NCI-H2196 treated with DMSO at 0.1 percent for 48 hours (cell line): Measurements from ENCODE around the gene LRRFIP2.
"Not testable (repeated sequence)": the region's sequence is repeated elsewhere in the genome, so short reads cannot be mapped to it uniquely, and the experiment has no call there.

Experiments
- DNase-seq: peaks from one replicate; lab custom pipeline; 2025; ENCODE audit not compliant: unreplicated experiment; lab: John Stamatoyannopoulos, UW

Gene LRRFIP2, protein sequence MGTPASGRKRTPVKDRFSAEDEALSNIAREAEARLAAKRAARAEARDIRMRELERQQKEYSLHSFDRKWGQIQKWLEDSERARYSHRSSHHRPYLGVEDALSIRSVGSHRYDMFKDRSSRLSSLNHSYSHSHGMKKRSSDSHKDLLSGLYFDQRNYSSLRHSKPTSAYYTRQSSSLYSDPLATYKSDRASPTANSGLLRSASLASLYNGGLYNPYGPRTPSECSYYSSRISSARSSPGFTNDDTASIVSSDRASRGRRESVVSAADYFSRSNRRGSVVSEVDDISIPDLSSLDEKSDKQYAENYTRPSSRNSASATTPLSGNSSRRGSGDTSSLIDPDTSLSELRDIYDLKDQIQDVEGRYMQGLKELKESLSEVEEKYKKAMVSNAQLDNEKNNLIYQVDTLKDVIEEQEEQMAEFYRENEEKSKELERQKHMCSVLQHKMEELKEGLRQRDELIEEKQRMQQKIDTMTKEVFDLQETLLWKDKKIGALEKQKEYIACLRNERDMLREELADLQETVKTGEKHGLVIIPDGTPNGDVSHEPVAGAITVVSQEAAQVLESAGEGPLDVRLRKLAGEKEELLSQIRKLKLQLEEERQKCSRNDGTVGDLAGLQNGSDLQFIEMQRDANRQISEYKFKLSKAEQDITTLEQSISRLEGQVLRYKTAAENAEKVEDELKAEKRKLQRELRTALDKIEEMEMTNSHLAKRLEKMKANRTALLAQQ

DNA sequence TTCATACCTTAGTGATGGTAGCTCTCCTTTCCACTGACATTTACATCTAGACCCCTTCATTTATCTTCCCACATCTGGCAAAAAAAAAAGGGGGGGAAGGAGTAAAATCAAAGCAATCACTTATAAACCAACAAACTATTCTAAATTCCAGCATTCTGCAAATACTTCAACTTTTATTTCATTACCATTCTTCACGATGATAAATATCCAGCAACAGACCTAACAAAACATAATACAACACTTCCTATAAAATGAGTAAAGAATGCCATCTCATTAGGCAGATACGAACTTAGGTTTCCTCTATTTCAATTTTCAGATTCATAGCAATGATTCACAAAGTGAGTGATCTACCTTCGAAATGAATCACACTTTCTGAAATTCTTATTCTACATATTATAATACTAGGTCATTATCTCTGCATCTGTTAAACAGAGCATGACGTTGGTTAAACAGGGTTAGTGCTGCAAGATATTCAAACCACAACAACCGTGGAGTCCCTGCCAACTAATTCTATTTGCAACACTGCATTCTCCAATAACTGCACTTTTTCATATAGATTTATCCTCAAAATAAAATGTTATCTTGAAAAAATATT lies at the start of gene LRRFIP2:
Gene LRRFIP2 (minus strand): TSS at position 51 of the 595 bp plus-strand sequence. CDS start 25,599 bp downstream, outside the sequence.
- no peak for DNase-seq

DNA sequence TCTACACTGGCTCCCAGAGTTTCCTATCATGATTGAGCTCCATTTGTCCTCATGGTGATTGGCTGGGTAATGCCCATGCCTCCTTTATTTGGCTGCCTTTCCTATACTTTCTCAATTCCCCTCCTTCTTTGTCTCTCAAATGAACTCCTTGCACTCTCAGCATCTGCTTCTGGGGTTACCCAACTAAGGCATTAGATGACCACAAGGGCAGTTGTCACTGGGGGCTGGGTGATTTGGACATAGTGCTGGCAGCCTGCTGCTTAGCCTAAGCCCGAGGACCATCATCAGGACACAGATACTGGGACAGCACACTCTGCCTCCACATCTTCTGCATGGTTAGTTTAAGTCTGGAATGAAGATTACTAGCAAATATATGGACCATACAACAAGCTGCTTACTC lies 49.2 kb upstream of the LRRFIP2 start:
- DNase-seq, result no peak

DNA sequence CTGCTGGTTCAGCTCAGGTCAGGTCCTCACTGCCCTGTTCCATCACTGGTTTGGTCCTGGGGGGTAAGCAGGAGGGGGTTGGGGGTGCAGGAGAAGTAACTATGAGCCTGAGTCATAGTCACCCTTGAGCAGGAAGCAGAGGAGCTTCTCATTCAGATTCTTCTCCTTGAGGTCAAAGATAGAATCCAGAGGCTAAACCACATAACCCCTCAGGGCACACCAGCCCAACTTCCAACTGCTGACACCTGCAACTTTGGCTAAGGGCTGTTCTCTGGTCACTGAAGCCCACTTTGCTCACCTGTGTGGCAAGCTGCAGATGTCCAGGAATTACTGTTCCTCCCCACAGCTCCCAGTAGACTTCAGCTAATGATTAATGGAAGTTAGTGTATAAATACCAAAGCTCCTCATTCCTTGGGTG lies 48.8 kb upstream of the LRRFIP2 start:
- no peak for DNase-seq

DNA sequence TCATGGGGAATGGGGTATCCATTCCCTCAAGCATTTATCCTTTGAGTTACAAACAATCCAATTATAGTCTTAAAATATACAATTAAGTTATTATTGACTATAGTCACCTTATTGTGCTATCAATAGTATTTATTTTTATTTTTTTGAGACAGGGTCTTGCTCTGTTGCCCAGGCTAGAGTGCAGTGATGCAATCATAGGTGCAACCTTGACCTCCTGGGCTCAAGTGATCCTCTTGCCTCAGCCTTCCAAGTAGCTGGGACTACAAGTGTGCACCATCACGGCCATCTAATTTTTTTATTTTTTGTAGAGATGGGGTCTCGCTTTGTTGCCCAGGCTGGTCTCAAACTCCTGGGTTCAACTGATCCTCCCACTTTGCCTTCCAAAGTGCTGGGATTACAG lies 48.2 kb upstream of the LRRFIP2 start:
- not testable (repeated sequence) for DNase-seq

DNA sequence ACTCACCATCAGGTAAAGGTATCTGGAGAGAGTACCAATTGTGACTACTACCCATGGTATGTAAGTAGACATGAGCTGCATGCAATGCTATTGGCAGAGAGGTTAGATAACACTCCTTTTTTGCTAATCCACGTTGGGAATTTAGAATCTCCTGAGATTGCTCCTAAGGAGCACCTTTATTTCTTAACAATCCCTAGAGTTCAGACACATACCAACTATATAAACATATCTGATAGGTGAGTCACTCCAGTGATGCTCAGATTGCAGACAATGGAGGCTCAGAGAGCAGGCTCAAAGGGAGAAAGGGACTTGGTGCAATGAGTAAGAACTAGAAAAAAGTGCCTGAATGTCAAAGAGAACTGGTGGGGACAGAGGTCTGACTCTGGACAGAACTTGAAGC lies 47.0 kb upstream of the LRRFIP2 start:
- DNase-seq, result no peak

DNA sequence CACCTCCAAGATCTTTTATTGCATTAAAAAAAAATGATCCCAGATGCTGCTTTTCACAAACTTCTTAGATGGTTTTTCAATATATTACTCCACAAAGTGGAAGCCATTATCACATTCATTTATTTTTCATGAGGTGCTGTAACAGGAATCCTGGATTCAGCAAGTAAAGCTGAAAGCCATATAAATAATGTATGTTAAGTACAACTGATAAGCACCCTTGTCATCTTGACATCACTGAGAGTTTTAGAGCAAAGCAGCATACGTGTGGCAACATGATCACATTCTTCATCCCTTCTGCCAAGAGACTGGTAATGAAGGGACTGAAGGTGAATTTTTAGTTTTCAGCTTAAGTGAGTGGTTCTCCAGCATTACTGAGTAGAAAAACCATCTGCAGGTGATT lies 44.9 kb upstream of the LRRFIP2 start:
- no peak for DNase-seq

DNA sequence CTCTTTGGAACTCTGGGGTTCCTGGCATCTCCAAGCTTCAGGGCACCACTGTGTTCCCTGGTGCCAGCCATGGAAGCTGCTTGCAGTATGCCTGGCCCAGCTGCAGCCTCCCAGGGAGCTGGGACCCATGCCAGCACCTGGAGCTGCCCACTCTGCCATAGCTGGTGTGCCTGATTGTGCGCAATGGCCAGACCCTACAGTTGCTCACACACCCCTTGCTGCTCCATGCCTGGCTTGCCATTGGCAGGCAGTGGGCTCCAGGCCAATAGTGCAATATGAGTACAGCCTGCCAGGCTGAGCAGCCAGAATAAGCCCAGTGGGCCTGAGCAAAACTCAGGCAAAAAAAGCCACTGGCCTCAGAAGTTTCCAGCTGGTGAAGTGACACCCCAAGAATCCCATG lies 43.8 kb upstream of the LRRFIP2 start:
- DNase-seq, result no peak

DNA sequence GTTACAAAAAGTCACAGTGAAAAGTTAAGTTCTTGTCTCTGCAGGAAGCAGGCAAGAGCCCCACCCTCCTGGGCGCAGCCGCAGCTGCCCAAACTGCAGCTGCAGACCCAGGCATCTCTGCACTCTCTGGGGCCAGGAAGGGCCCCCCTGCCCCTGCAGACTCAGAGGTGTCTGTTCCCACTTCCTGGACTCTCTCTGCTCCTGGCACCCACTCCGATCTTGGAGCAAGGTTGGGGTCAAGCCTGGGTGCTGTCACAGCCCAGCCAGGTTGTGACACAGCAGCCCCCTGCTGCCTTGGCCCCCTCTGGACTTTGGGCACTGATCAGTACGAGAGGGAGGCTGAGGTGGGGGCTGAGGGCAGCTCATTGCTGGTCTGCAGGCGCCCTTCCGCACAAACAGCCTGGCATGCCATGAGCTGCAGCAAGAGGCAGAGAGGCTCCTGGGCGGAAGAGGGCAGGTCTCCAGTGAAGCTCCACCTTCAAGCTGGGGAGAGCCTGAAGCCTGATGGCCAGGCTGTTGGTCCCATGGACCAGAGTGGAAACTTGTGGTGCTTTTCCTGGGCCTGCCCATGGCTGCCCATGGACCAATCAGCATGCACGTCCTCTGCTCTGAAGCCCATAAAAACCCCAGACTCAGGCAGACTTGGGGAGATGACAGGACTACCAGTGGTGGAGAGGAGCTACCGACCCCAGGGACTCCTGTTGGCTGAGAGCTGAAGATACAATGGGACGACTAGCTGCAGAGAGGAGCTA lies 42.9 kb upstream of the LRRFIP2 start:
- no peak for DNase-seq

DNA sequence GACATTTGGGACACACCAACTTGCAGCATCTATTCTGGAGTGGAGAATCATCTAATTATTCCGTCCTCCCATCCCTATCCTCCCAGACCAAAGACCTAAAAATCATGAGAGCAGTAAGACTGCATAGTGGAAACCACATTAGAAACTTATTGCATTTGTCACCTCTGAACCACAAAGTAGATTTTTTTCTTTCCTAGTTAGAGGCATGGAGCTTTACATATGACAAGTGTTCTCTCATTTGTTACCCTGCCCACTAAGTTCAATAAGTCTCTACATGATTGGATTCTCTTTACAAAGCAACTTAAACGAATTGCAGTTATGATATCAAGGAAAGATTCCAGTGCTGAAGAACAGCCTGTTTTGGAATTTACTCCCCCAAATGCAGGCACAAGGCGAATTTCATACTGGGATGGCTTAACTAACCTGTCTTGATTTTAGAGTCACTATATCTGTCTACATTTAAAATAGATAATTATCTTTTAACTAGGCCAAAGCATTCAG lies 42.3 kb upstream of the LRRFIP2 start:
- no peak for DNase-seq

DNA sequence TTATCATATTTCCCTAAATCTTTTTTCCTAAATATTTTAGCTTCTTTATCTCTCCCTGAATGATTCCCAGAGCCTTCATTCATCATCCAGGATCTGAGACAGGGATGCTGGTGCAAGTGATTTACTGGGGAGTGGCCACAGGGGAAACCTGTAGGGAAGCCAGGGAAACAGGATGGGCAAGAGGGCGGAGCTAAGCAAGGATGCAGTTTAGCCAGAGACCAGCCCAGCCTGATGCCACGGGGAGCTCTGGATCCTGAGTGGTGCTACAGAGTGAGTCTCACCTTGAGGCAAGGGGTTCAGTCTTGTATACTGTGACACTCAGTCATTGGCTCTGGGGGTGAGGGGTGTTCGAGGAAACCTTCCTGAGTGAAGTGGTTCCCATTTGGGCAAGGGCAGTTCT lies 39.7 kb upstream of the LRRFIP2 start:
- no peak for DNase-seq

DNA sequence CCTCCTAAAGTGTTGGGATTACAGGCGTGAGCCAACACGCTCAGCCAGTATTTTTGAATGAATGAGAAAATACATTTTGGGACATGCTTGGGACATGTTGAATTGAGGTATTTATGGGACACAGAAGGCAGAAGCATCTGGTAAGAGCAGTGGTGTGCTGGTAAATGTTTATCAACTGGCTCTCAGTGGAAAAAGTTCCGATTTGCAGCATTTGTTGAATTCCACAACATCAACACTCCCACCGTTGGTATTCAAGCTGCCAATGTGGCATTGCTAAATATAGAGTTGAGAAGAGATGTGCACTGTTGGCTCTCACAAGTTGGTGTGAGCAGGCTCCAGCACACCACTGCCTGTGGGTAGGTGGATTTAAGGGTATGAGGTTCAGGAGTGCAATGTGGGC lies 35.8 kb upstream of the LRRFIP2 start:
- DNase-seq, result no peak

DNA sequence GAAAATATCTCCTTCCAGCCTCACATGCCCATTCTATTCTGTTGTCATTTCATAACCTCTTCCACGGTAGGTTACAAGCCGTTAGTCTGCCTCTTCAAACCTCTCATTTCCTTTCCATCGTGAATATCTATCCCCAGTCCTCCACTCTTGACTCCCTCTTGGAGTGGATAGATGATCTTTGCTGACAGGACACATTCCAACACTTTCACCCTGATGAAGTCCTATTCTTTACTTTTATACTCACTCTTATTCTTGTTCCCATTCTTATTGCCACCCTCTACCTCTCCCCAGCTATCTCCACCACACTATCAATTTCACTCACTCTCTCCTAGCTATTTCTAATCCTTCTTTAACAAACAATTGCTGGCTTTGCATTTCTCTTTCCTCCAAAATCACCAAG lies 34.2 kb upstream of the LRRFIP2 start:
- not testable (repeated sequence) for DNase-seq

DNA sequence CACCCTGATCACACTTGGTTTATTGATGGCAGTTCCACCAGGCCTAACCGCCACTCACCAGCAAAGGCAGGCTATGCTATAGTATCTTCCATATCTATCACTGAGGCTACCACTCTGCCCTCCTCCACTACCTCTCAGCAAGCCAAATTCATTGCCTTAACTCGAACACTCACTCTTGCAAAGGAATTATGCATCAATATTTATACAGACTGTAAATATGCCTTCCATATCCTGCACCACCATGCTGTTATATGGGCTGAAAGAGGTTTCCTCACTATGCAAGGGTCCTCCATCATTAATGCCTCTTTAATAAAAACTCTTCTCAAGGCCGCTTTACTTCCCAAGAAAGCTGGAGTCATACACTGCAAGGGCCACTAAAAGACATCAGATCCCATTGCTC lies 33.6 kb upstream of the LRRFIP2 start:
- DNase-seq, result not testable (repeated sequence)

DNA sequence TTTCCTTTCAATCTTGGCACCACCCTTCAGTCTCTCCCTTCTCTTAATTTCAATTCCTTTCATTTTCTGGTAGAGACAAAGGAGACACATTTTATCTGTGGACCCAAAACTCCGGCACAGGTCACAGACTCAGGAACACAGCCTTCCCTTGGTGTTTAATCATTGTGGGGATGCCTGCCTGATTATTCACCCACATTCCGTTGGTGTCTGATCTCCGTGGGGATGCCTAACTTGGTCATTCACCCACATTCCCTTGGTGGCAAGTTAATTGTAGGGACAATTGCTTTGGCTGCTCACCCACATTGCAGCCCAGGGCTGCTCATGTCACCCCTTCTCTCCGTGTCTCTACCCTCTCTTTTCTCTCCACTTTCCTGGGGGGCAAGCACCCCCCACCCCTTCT lies 31.7 kb upstream of the LRRFIP2 start:
- not testable (repeated sequence) for DNase-seq

DNA sequence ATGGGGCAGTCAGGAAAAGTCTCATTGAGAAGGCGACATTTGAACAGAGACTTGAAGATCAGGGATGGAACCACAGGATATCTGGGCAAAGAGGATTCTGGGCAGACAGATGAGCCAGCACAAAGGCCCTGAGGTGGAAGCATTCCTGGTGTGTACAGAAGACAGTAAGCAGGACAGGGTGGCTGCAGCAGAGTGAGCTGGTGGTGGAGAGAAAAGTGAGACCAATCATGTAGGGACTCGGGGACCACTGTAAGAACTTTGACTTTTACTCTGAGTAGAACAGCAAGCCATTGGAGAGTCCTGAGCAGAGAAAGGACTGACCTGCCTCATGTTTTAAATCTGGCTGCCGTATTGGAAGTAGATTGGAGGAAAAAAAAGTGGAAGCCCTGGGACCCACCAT lies 29.9 kb upstream of the LRRFIP2 start:
- DNase-seq, result no peak

DNA sequence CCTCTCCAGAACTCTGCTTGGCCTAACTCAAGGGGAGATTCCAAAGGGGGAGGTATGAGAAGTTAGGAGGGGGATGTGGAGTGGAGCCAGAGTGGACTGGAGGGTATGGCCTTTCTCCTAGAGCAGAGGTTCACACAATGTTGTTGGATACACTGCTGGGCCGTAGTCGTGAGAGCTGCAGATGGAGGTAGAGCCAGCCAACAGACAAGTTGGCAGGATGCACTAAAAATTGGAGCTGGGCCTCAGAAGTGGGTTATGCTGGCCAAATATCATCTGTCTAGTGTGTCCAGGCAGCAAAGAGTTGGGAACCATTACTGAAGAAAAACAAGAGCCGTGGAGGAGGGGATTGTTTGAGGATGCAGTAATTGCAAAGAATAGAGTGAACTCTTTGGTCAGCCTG lies 27.7 kb upstream of the LRRFIP2 start:
- no peak for DNase-seq

DNA sequence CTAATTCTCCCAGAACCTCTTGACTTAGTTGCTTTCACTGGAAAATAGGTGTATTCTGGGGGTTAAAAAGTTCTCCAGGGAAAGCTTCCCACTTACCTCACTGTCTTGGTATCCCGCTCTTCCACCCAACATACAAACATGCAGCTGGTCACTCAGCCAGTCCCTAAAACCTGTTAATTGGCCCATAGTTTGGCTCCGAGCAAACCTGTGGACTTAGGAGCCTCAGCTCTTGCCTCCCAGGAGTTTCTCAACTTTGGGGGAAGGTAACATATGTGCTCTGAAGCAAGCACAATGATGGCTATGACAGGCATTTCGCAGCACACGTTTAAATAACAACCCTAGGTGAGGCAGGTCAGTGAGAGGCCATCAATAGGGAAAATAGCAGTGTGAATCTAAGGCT lies 25.8 kb upstream of the LRRFIP2 start:
- DNase-seq, result no peak

DNA sequence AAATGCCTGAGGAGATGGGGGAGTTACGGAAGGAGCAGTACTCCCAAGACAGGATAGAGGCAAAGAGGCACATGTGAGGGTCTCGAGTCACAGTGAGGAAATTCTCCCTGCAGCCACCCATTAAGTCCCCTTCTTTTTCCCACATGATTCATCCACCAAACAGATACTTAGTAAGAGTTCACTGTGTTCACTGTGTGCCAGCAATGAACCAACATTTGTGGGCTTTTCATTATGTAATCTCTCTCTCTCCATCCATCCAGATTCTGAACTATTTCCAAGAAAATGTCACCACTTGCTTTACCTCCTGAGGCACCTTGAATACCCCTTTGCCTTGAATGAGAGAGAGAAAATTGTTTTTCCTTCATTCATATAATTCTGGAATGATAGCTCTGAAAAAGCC lies 24.6 kb upstream of the LRRFIP2 start:
- DNase-seq, result no peak

DNA sequence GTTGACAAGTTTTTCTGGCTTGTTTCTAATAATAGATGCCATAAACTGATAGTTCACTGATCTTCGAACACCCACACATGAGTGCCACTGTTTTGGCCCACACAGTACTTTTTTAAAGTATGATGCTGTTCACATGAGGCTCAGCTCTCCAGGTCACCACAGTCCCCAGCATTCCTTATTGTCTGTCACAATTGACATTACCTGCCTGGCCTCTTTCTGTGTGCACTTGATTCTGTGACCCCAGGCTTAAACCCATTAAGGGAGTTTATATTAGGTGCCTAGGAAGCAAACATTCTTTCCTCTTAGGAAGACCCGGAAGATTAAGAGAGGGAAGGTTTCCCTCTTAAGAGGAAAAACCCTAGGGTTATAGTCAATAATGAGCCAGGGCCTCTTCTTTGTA lies 24.2 kb upstream of the LRRFIP2 start:
- no peak for DNase-seq

DNA sequence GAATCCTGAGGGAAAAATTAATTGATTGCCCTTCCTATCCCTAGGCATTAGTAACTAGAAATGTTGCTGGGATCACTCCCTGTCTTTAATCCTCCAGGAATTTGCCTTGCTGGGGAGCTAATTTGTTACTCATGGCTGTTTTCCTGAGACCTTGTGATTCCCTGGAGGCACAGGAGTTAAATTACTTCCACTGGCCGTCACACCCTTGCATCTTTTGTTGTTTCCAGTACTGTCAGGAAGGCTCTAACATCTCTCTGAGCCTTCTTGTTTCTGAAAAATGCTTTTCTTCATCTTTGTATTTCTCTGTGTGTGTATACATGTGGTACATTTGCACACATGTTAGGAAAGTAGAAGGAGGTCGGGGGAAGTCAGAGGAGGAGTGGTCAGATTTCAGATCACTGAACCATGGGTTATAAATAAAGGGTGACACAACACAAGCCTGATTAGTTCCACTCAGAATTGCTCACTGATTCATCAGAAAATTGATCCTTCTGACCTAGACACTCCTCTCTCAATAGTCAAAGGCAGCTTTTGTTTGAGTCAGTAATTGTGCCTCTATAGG lies 23.5 kb upstream of the LRRFIP2 start:
- DNase-seq, result no peak

DNA sequence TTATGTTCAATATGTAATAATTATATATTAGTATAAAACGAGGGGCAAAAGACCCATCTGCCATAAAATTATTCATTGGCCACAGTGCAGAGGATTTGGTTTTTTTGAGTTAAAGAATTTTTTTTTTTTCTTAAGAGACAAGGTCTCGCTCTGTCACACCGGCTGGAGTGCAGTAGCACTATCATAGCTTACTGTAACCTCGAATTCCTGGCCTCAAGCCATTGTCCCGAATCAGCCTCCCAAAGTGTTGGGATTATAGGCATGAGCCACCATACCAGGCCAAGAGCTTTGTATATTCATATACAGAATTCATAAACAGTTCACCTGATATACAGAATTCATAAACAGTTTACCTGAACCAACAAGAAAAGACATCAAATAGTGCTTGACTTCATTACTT lies 20.2 kb upstream of the LRRFIP2 start:
- no peak for DNase-seq
